DMS79 treated with DMSO at 0.1 percent for 48 hours (cell line): ENCODE results near the gene BPIFB3.
"Not testable (repeated sequence)": the region's sequence is repeated elsewhere in the genome, so short reads cannot be mapped to it uniquely, and the experiment has no call there.

Experiments
- DNase-seq: peaks from one replicate; lab custom pipeline; 2025; lab: John Stamatoyannopoulos, UW

Gene BPIFB3

DNA sequence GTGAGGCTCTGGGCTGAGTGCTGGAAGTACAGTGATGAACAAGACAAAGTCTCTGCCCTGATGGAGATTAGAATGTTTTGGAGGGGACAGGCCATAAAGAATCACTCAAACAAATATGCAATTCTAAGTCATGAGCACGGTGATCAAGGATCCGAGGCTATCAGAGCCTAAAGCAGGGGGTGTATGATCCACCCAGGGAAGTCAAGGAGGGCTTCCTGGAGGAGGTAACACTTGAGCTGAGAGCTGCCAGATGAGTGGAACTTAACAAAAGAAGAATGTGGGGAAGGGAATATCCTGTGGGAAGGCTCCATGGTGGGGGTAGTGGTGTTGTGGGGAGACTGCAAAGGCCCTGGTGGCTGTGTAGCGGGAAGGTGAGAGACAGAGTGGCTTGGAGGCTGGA, 38.0 kb downstream of the BPIFB3 start:
- no peak for DNase-seq

DNA sequence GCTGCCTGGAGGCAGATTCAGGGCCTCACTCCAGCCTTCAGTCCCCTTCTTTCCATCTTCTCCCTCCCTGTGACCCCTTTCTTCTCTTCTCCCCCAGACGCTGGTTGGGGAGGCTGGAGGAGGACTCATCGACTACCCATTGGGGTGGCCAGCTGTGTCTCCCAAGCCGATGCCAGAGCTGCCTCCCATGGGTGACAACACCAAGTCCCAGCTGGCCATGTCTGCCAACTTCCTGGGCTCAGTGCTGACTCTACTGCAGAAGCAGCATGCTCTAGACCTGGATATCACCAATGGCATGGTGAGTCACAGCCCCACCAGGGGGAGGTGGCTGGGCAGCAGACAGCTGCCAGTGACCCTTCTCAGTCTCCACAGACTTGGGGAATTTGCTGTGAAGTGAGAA, 38.7 kb downstream of the BPIFB3 start:
- no peak for DNase-seq

DNA sequence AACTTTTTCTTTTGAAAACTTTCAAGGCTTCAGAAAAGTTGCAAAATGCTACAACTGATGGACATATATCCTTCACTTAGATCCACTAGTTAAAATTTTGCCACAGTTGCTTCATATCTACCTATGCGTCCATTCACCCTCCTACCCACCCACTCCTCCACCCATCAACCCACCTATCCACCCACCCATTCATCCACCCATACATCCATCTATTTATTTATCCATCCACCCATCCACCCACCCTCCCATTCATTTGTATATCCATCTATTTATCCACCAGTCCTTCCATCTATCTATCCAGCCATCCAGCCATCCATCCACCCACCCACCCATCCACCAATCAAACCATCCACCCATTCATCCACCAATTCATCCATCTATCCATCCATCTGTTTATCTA, 39.4 kb downstream of the BPIFB3 start:
- no peak for DNase-seq

DNA sequence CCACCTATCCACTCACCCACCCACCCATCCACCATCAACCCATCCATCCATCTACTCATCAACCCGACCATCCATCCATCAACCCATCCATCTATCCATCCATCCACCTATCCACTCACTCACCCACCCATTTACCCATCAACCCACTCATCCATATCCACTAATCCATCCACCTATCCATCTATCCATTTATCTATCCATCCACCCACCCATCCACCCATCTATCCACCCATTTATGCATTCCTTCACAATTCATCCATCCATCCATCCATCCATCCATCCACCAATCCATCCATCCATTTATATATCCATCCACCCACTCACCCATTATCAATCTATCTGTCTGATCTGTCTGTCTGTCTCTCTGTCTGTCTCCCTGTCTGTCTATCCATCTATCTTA, 39.9 kb downstream of the BPIFB3 start:
- no peak for DNase-seq

DNA sequence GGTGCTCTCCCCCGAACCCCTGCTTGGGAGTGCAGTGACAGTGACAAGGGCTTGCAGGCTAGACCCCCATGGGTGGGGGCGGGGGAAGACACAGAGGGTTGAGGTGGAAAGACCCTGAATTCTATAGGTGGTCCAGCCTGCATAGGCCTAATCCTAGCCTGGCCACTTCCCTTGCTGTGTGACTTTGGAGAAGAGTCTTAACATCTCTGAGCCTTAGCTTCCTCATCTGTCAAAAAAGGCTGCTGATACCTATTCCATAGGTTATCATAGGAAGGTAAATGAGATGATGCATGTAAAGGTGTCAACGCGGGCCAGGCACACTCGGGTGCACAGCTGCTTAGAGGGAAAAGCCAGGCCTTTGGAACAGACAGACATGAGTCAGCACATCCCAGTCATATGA, 41.5 kb downstream of the BPIFB3 start:
- no peak for DNase-seq

DNA sequence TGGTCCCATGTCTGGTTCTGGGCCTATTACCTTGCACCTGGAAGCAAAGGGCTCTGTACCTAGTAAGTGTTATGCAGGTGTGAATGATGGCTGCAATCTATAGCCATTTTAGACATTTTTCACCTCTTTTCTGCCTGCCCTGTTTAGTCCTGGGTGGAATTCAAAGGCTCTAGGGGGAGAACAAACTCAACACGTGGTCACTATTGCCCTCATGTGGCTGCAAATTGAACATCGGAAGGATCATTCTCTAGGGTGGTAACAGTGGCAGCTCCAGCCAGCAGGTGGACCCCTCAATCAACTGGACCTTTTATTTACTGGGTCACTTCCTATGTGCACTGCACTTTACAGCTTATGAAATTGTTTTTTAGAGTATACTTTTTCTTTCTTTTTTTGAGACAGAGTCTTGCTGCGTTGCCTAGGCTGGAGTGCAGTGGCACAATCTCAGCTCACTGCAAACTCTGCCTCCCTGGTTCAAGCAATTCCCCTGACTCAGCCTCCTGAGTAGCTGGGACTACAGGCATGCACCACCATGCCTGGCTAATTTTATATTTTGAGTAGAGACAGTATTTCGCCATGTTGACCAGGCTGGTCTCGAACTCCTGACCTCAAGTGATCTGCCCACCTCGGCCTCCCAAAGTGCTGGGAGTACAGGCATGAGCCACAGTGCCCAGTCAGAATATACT, 42.3 kb downstream of the BPIFB3 start:
- DNase-seq: peak; percentile 69

DNA sequence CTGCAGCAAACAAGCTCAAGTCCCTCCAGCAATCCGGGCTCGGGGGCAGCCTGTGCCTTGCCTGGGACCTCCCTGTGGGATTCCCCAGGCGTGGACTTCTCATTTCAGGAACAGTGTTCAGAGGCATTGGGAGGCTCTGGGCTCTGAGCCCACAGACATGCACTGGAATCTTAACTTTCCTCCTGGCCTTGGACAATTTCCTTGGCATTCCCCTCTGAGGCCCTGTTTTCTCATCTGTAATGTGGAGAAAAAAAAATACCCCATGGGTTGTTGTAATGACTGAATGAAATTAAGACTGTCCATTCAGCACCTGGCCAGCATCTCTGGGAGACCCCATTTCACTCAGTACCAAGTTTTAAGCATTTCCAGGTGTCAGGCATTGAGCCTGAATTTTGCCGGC, 43.3 kb downstream of the BPIFB3 start:
- no peak for DNase-seq

DNA sequence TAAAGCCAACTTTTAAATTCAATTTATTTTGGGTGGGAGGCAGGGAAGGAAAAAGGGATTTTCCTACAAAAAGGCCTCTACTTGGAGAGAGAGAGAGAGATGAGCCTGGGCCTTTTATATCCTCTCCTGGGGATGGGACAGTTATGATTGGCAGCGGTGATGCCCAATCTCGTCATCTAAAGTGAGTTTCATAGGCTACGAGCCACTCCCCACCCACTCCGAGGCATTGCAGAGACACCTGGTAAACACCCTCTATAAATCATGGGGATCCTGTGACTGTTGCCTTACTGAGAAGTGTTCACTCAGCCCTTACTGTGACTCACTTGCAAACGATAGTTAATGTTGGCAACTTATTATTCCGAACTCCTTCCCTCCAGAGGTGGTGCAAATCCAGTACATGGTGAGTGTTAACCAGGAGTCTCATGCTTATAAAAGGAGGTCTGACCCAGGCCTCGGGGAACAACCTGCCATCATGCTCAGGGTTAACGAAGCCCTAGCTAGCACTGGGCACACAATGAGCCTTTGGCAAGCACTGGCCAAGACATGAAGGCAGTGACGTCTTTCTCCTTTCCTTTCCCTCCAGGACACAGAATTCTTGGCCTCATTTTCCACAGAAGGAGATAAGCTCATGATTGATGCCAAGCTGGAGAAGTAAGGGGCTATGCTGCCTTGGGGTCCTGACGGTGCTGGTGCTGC, 46.3 kb downstream of the BPIFB3 start:
- no peak for DNase-seq

DNA sequence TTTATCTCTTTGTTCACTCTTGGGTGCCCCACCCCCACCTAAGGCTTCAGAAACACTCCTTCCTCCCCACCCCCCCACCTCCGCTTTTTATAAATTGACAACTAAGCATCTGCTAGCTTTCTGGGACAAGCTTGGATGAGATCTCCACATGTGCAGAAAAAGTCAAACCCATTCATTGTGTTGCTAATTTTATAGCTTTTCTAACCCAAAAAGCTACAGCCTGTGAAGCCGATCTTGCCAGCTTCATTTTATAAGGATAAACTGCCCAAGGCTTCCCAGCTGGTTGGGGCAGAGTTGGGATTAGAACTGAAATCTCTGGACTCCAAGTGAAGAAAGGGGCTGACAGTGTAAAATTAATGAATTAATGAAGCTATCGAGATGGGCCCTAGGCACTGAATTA, 49.9 kb downstream of the BPIFB3 start:
- DNase-seq: no peak

DNA sequence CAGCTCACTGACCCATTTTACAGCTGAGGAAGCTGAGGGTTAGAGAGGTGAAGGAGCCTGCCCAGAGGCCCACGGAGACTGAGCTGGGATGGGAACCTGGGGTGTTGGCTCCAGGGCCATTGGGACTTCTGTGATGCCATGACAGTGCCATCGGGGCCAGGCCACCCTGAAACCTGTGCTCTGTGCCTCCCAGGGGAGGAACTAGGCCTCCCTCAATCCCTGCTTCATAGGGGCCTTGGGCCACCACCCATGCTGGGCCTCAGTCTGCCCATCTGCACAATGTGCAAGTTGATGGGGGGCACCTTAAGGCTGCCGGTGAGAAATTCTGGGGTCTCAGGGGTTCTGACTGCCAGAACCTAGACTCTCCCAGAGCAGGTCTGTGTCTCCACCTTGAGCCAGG, 50.6 kb downstream of the BPIFB3 start:
- DNase-seq: no peak

DNA sequence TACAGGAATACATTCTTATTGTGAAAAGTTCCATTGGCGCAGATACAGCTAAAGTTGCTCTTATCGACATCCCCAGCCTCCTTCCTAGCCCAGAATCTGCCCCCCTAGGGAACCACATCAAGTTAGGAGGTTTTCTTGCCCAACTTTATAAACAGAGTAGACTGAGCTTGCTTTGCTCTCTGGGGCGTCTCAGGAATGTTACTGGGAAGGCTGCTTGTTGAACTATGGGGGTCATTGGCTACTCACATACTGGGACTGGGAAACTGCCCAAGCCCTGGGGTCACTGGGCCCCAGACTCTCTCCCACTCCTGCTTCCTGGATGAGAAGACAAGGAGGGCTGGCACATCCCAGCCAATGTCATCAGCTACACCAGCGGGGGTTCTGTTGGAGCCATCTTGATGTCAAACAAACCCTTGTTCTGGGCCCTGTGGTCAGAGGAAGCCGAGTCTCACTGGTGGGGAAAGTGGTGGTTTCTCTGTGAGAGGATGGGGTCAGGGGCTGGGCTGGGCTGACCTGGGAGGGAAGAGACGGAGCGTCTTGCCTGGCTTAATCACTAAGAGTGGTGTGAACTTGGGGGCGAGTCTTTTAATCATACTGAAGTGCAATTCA, 51.7 kb downstream of the BPIFB3 start:
- no peak for DNase-seq

DNA sequence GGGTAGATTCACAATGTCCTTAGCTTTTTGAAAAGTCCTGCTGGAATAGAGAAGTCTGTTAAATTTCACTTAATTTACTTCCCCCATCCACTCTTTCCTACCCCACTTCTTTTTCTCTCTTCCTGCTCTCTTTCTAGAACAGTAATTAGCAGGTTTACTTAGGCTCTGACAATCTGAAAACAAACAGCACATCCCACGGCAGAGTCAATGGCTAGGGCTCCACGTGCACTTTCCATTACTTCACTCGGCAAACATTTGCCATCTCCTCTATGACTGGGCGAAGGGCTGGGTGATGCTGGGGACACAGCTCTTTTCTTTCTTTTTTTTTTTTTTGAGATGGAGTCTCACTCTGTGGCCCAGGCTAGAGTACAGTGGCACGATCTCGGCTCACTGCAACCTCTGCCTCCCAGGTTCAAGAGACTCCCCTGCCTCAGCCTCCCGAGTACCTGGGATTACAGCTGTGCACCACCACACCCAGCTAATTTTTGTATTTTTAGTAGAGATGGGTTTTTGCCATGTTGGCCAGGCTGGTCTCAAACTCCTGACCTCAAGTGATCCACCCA, 52.4 kb downstream of the BPIFB3 start:
- not testable (repeated sequence) for DNase-seq

DNA sequence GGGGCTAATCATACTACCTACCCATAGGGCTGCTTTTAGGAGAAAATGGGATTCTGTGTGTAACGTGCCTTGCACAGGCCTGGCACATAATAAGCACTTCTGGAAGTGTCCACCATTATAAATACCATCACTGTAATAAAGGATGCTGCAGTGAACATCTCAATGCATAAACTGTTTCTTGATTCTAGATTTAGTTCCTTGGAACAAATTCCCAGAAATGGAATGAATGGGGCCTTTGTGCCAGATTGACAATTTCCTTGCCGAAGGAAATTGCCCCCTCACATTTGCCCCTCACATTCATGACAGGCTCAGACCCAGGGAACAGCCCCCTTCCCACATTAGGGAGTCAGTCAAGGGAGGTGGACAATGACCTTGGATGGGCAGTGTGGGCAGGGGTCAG, 55.0 kb downstream of the BPIFB3 start:
- DNase-seq: no peak

DNA sequence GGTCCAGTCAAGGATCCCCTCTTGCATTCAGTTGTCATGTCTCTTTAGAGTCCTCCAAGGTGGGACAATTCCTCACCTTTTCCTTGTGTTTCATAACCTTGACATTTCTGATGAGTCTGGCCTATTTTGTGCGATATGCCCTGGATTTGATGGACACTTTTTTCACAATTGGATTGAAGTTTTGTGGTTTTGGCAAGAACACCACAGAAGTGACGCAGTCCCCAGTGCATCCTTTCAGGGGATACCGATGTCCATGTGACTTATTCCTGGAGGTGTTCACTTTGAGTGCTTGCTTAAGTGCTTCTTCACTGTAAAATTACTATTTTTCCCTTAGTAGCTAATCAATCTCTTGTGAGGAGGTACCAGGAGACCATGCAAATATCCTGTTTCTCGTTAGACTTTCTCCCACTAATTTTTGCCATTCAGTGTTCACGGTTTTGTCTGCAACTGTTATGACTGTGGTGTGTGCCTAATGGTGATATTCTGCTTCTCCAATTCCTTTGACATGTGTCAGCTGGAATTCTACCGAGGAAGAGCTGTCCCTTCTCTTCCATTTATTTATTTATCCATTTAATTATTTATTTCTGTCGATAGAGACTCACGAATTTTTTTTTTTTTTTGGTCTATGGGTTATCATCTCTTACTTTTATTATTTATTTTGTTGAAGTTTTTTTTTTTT, 56.6 kb downstream of the BPIFB3 start:
- DNase-seq: no peak

DNA sequence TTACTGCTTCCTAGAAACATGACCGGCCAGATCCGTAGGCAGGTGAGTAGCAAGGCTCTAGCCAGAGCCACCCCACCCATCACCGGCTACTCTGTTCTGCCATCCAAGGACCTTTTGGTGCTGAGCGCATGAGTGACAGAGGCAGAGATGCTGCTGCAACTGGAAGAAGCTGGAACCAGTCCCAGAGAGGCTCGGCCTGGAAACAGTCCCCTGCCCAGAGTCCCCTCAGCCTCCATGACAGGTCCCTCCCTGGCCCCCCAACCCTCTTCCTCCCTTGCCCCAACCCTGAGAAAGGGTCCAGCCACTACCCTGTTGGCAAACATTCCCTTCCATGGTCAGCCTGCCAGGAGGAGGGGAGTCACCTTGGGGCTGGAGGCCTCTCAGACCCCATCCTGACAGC, 57.6 kb downstream of the BPIFB3 start:
- DNase-seq: no peak

DNA sequence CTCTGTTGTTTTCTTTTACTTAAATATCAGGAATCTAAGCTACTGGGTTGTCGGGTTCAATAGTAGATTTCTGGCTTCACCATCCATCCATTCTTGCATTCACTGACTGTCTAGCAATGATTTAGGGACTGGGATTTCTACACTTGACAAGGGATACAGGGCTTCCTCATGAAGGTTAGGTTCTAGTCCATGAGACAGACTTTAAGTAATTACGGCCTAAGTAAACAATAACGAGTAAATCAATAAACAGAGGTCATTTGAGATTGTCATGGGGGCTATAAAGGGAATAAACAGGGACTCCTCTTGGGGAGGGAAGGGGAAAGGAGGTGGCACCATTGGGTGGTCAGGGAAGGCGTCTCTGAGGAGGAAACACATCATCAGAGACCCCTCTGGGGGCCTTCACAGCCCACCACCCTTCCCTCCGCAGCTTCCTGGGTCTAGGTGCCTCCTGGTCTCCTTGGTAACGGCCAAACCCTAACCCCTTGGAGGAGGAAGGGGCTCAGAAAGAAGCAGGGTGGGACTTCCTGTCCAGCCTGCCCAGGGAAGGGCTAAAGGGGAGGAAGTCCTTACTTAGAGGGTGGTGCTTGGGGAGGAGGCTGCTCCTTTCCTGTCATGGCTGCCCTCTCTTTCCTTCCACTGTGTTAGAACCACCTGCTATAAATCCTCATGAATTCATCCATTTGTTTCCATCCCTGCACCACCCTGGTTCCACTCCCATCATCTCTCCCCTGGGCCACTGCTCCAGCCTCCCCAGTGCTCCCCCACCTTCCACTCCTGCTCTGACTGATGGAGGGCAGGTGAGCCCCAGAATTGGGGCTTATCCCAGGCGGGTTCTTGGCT, 59.1 kb downstream of the BPIFB3 start:
- no peak for DNase-seq

DNA sequence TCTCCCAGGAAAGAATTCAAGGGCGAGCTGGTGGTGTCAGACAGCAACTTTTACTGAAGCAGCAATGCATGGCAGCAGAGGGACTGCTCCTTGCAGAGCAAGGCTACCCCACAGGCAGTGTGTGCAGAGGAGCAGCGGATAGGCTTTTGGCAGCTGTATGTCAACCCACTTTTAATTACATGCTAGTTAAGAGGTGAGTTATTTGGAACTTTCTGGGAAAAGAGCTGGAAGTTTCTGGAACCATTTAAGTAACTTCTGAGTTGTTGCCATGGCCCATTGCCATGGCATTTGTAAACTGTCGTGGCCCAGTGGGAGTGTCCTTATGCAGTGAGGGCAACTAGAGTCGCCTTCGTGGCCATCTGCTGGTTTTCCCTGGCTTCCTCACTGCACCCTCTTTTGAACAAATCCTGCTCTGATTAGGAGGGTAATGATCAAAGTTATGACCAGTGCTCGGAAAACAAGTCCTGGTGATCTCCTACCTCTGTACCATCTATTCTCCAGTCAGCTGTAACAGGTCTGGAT, 59.7 kb downstream of the BPIFB3 start:
- no peak for DNase-seq

DNA sequence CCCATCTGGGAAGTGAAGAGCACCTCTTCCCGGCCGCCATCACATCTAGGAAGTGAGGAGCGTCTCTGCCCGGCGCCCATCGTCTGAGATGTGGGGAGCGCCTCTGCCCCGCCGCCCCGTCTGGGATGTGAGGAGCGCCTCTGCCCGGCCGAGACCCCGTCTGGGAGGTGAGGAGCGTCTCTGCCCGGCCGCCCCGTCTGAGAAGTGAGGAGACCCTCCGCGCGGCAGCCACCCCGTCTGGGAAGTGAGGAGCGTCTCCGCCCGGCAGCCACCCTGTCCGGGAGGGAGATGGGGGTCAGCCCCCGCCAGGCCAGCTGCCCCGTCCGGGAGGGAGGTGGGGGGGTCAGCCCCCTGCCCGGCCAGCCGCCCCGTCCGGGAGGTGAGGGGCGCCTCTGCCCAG, 61.8 kb downstream of the BPIFB3 start:
- not testable (repeated sequence) for DNase-seq

DNA sequence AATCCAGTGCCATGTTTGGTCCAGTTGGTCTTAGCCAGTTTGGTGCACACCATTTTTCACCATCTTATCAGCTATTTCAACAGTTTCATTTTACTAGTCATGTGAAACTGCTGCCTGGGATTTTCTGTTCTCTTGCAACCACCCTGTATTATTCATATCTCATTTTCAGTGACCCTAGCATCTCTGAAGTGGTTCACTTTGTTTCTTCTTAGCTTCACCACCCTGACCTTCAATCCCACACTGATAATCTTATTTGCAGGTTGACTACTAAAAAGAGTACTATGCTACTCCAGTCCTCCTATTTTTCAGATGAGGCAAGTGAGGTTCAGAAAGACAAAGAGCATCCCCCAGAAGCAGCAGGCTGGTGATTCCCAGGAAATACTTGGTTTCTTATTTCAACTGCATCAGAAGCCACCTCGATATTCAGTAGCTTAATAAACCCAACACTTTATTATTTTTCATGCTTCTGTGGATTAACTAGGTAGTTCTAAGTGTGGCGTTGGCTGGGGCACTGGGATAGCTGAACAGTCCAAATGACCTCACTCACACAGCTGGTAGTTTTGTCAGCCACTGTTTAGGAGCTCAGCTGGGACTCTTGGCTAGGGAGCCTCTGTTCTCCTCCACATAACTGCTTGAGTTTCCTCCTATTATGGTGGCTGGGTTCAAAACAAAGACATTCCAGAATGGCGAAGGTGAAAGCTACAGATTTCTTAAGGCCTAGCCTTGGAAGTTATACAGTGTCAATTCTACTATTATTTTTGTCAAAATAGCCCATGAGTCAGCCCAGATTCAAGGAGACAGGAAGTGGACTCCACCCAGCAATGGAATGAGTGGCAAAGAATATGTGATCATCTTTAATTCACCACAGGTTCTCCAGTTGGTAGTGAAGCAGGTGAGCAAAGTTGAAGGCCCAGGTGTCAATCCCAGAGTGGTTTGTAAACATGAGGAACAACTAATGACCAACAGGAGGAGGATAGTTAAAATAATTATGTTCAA, 66.3 kb downstream of the BPIFB3 start:
- DNase-seq: no peak

DNA sequence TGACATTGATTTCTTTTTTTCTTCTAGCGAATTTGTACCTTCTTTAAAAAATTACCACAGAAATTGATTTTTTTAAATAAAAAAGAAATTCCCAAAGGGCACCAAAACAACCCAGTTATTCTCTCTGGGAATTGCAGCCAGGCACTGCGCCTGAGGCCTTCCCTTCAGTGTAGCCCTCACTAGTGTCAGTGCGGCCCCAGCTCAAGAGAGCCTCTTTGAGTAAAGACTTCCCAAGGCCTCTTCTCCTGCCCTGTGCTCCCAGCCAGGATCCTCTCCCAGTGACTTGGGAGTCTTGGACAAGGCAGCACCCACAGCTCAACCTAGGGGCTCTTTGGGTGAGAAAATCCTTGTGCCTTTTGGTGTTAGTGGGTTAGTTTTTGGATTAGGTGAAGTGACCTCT, 67.2 kb downstream of the BPIFB3 start:
- no peak for DNase-seq
